A549 (cell line): ENCODE results near the gene TYW1B. TPM values are rescaled to one million over a fixed set of nuclear protein-coding genes. Genes with fewer than 3 reads are reported as not detected.
"Not testable (repeated sequence)": the region's sequence is repeated elsewhere in the genome, so short reads cannot be mapped to it uniquely, and the experiment has no call there.

Source experiments
- ATAC-seq, 2 experiments: fragments of 200-7000 bp in 1 of 2; fragments of >200 bp in 1 of 2; cut with Nextera tagmentation in 1 of 2; cut with Tn5 transposase in 1 of 2; 3 replicates each; pipeline versions ENCODE4 v1.8.0 to v1.9.1; 2018 to 2020; ENCODE audit warnings: mild to moderate bottlenecking in 1 of 2, moderate library complexity in 1 of 2
- CTCF ChIA-PET: fragments of 300-600 bp; sonication (Branson Sonifier 250); formaldehyde crosslinking; extraction: SDS; loops from one replicate; lab custom pipeline; 2021; ENCODE audit warnings: antibody characterized with exemption, inconsistent platforms; lab: Yijun Ruan, JAX
- POLR2A ChIA-PET: fragments of 350-600 bp; formaldehyde crosslinking; extraction: SDS; loops from one replicate; lab custom pipeline; 2021; ENCODE audit warnings: antibody characterized with exemption, inconsistent platforms; lab: Yijun Ruan, JAX
- DNase-seq, 2 experiments: peaks; one replicate each; pipeline versions ENCODE4 v3.0.0 to v3.0.0-alpha.2; 2011 to 2016; ENCODE audit warnings: low read depth in 1 of 2, low spot score in 1 of 2
- FAIRE-seq: peaks from 2 replicates; lab custom pipeline; 2011; peaks lifted over from hg19 to GRCh38; lab: Jason Lieb, UNC
- H3K27ac ChIP-seq, 2 experiments: fragments of >200 bp; sonication (Bioruptor Twin); formaldehyde crosslinking; 3 replicates each; pipeline ENCODE4 v1.5.1; 2016 to 2017
- H3K4me1 ChIP-seq: fragments of >200 bp; sonication (Bioruptor Twin); formaldehyde crosslinking; 3 replicates; pipeline ENCODE4 v1.6.1; 2016
- H3K4me2 ChIP-seq: fragments of >200 bp; sonication (Bioruptor Twin); formaldehyde crosslinking; 3 replicates; pipeline ENCODE4 v1.6.1; 2016
- H3K4me3 ChIP-seq: fragments of >200 bp; sonication (Bioruptor Twin); formaldehyde crosslinking; 3 replicates; pipeline ENCODE4 v1.5.1; 2016
- H3K9me3 ChIP-seq: fragments of >200 bp; sonication (Bioruptor Twin); formaldehyde crosslinking; 3 replicates; pipeline ENCODE4 v1.6.1; 2016
- BCL3 ChIP-seq: fragments of >200 bp; sonication (Bioruptor Twin); formaldehyde crosslinking; IDR thresholded peaks from 3 replicates; pipeline ENCODE4 v1.6.1; 2016
- CEBPB ChIP-seq, 2 experiments: fragments of >200 bp in 1 of 2; sonication (Bioruptor Twin) in 1 of 2; formaldehyde crosslinking in 1 of 2; IDR thresholded peaks; 2 replicates each; pipeline ENCODE4 v1.6.1; 2012 to 2016
- CTCF ChIP-seq: fragments of >200 bp; sonication (Bioruptor Twin); formaldehyde crosslinking; IDR thresholded peaks from 3 replicates; pipeline ENCODE4 v1.5.1; 2016
- JUN ChIP-seq, 2 experiments: fragments of >200 bp; sonication (Bioruptor Twin); formaldehyde crosslinking; IDR thresholded peaks; 2 replicates in 1 of 2; 3 replicates in 1 of 2; pipeline ENCODE4 v1.6.1; 2016 to 2017
- JUNB ChIP-seq: fragments of >200 bp; sonication (Bioruptor Twin); formaldehyde crosslinking; IDR thresholded peaks from 2 replicates; pipeline ENCODE4 v1.6.1; 2016
- MAFK ChIP-seq: fragments of 450-650 bp; IDR thresholded peaks from 2 replicates; pipeline ENCODE4 v1.6.1; 2014; ENCODE audit not compliant: partially characterized antibody
- RFX5 ChIP-seq: fragments of 450-650 bp; IDR thresholded peaks from 2 replicates; pipeline ENCODE4 v1.7.1; 2014; ENCODE audit warnings: antibody characterized with exemption, mild to moderate bottlenecking, moderate library complexity
- SMC3 ChIP-seq: fragments of >200 bp; sonication (Bioruptor Twin); formaldehyde crosslinking; IDR thresholded peaks from 3 replicates; pipeline ENCODE4 v1.6.1; 2018; ENCODE audit warnings: inconsistent platforms
- SREBF2 ChIP-seq: fragments of 450-650 bp; IDR thresholded peaks from 2 replicates; pipeline ENCODE4 v1.6.1; 2014; ENCODE audit warnings: mild to moderate bottlenecking, moderate library complexity
- TFCP2L1 ChIP-seq: fragments of 250-450 bp; sonication (Bioruptor Pico); IDR thresholded peaks from 2 replicates; pipeline ENCODE4 v1.5.0; 2021; ENCODE audit warnings: mild to moderate bottlenecking
- ZC3H11A ChIP-seq: fragments of 450-650 bp; IDR thresholded peaks from 2 replicates; pipeline ENCODE4 v1.6.1; 2014; ENCODE audit warnings: antibody characterized with exemption, mild to moderate bottlenecking
- WGBS: methylation state at CpG from one replicate; pipeline ENCODE4 v1.1.6; 2017; ENCODE audit errors: missing lambda C conversion rate; 5-methylcytosine and 5-hydroxymethylcytosine counted together
- polyA plus RNA-seq, 4 experiments: library from polyadenylated mRNA; depleted of rRNA in 3 of 4; stranded (reverse); fragments of >200 nt; fragmentation: RNase III in 1 of 4; extraction: RNeasy Plus Mini Kit Qiagen cat#74134 plus additional on column Dnase treatment in 1 of 4; gene quantifications; 2 replicates in 3 of 4; 3 replicates in 1 of 4; pipeline ENCODE4 v1.2.3, GENCODE V29; 2011 to 2017
- TF ChIP-seq, protein P1 (sequence below): IDR thresholded peaks from 2 replicates; pipeline ENCODE4 v1.6.1; 2012

TYW1B gene
- polyA plus RNA-seq, 2 of the 4 experiments (the other 2 are of a cell fraction): 2.7 to 4.6 TPM

DNA sequence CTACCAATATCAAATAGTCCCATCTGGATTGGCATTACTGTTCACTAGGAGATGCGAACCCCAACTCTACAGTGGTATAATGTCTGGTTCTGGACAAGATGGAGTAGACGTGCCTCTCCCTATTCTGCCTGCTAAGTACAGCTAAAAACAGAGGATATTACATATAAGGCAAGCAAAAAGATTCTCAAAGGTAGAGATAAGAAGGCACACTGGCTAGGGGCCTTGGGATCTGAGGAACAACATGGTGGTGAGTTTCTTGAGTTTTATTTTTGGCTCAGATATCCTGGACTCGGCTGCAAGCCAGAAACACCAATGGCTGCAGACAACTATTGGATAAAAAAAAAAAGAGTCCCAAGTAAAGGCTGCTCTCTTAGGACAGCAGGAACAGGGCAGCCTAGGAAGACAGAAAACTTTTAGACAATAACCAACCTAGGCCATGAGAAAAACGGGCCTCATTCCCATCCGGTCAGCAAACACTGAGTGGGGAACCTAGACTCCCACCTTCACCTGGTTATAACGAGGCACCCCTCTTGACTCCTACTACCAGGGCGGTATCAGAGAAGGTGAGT lies 222.1 kb downstream of the TYW1B start:
- FAIRE-seq, POLR2A ChIA-PET: not testable (repeated sequence)

GRCh38 chr7:72604771-72605611 lies 223.0 kb downstream of the TYW1B start:
- FAIRE-seq, H3K9me3 ChIP-seq, H3K4me3 ChIP-seq, H3K4me1 ChIP-seq, POLR2A ChIA-PET, H3K27ac ChIP-seq, CTCF ChIA-PET: not testable (repeated sequence)
- TF ChIP-seq CEBPB (IDR thresholded peaks at IDR 0.05): peak in 1 of 2 experiments; percentile 61; a peak in 1 of 4 replicates
- peak in 1 of 2 experiments; percentile 38; a peak in 2 of 6 replicates for ATAC-seq
- peak overlapping the region; percentile 43; the same call in 1 of the 3 replicates for H3K4me2 ChIP-seq
- WGBS: 62% methylated on average over 17 of the region's 17 CpGs
- peak in 1 of 2 experiments; percentile 6 for DNase-seq

More for the DNA sequence above, 222.1 kb downstream of the TYW1B start:
- H3K4me1 ChIP-seq, CTCF ChIA-PET, H3K4me3 ChIP-seq, ATAC-seq, H3K9me3 ChIP-seq, H3K4me2 ChIP-seq, DNase-seq, H3K27ac ChIP-seq: not testable (repeated sequence)
- 87% methylated on average over 6 of the region's 7 CpGs for WGBS

- WGBS: 75% methylated on average over 8 of the region's 8 CpGs
Measured at GRCh38 chr7:72603476-72603875, 224.5 kb downstream of the TYW1B start.

DNA sequence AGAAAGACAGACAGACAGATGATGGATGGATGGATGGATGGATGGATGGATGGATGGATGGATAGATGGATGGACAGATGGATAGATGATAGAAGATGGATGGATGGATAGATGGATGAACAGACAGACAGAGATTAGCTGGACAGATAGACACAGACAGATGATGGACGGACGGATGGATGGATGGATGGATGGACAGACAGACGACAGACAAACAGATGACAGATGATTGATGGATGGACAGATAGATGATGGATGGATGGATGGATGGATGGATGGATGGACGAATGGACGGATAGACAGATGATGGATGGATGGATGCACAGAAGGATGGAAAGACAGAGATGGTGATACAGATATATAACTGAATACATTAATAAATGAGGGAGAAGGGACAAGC lies 224.9 kb downstream of the TYW1B start:
- TF ChIP-seq JUN (IDR thresholded peaks at IDR 0.05): no peak
- TF ChIP-seq SREBF2: no peak
- TF ChIP-seq BCL3: no peak
- TF ChIP-seq RFX5: no peak
- no peak for TF ChIP-seq CTCF
- no peak for TF ChIP-seq SMC3
- no peak for TF ChIP-seq ZC3H11A
- TF ChIP-seq TFCP2L1: no peak
- no peak for TF ChIP-seq JUNB
- no peak for TF ChIP-seq MAFK
- TF ChIP-seq, protein P1, sequence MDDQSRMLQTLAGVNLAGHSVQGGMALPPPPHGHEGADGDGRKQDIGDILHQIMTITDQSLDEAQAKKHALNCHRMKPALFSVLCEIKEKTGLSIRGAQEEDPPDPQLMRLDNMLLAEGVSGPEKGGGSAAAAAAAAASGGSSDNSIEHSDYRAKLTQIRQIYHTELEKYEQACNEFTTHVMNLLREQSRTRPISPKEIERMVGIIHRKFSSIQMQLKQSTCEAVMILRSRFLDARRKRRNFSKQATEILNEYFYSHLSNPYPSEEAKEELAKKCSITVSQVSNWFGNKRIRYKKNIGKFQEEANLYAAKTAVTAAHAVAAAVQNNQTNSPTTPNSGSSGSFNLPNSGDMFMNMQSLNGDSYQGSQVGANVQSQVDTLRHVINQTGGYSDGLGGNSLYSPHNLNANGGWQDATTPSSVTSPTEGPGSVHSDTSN: no peak
- TF ChIP-seq, all 56 proteins: peak for 0
- Histone ChIP-seq H3K27ac (no peak overlapping the region), H3K4me2 (no peak overlapping the region), H3K4me1 (peaks cover 7% of the 10 kb centered on the region), H3K9me3 (no peaks in the 10 kb centered on the region), H3K4me3 (no peak overlapping the region)
- FAIRE-seq (no peak), DNase-seq (no peak), ATAC-seq (no peak)
- WGBS: 83% methylated on average over 5 of the region's 5 CpGs
- ChIA-PET CTCF (no interaction called here), POLR2A (no interaction called here)

More at GRCh38 chr7:72603476-72603875, 224.5 kb downstream of the TYW1B start:
- CTCF ChIA-PET, DNase-seq, FAIRE-seq, POLR2A ChIA-PET, H3K27ac ChIP-seq, H3K4me1 ChIP-seq, H3K4me2 ChIP-seq, H3K4me3 ChIP-seq, H3K9me3 ChIP-seq, ATAC-seq: not testable (repeated sequence)

- FAIRE-seq, DNase-seq, POLR2A ChIA-PET, ATAC-seq, H3K4me3 ChIP-seq, H3K27ac ChIP-seq, H3K4me2 ChIP-seq, H3K9me3 ChIP-seq, CTCF ChIA-PET, H3K4me1 ChIP-seq: not testable (repeated sequence)
- 40% methylated on average over 2 of the region's 2 CpGs for WGBS
Measured at GRCh38 chr7:72601683-72602082, 226.3 kb downstream of the TYW1B start.

DNA sequence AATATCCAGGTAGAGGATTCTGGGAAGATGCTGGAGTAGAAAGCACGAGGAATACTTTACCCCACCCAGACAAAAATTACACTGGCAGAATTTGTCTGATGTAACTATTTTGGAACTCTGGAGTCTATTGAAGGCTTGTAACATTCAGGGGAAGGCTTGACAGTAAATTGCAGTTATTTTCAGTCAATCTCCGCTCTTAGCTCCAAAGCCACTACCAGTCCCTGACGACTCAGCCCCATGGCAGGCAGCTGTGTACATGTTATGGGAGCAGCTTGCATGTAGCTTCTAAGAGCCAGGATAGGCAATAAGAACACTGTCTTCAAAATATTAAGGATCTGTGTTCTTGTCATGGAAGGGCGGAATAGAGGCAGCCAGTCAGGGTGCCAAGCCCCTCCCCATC lies 238.0 kb downstream of the TYW1B start:
- H3K4me1 ChIP-seq, POLR2A ChIA-PET, H3K27ac ChIP-seq, H3K9me3 ChIP-seq, FAIRE-seq, DNase-seq, H3K4me2 ChIP-seq, H3K4me3 ChIP-seq, ATAC-seq: not testable (repeated sequence)
- CTCF ChIA-PET: interaction anchor here (0.6 kb wide), 1 partner anchor 59 kb away, joined by 4 read pairs; no protein-coding TSS in a partner anchor
- 47% methylated on average over 4 of the region's 4 CpGs for WGBS

DNA sequence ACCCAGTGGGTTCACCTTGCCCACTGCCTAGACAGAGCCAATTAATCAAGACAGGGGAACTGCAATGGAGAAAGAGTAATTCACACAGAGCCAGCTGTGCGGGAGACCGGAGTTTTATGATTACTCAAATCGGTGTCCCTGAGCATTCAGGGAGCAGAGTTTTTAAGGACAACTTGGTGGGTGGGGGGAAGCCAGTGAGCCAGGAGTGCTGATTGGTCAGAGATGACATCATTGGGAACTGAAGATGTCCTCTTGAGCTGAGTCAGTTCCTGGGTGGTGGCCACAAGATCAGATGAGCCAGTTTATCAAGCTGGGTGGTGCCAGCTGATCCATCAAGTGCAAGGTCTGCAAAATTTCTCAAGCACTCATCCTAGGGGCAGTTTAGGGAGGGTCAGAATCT lies 240.7 kb downstream of the TYW1B start:
- H3K27ac ChIP-seq, DNase-seq, CTCF ChIA-PET, H3K4me1 ChIP-seq, H3K9me3 ChIP-seq, ATAC-seq, H3K4me3 ChIP-seq, H3K4me2 ChIP-seq, FAIRE-seq, POLR2A ChIA-PET: not testable (repeated sequence)
- 90% methylated on average over 3 of the region's 3 CpGs for WGBS
